Epidermal melanocyte (primary cell): ENCODE results near the gene GABBR2.

Experiments
- DNase-seq: peaks from one replicate; pipeline ENCODE4 v3.0.0; 2011; ENCODE audit warnings: low spot score; ENCODE audit not compliant: insufficient read length

The GABBR2 gene

DNA sequence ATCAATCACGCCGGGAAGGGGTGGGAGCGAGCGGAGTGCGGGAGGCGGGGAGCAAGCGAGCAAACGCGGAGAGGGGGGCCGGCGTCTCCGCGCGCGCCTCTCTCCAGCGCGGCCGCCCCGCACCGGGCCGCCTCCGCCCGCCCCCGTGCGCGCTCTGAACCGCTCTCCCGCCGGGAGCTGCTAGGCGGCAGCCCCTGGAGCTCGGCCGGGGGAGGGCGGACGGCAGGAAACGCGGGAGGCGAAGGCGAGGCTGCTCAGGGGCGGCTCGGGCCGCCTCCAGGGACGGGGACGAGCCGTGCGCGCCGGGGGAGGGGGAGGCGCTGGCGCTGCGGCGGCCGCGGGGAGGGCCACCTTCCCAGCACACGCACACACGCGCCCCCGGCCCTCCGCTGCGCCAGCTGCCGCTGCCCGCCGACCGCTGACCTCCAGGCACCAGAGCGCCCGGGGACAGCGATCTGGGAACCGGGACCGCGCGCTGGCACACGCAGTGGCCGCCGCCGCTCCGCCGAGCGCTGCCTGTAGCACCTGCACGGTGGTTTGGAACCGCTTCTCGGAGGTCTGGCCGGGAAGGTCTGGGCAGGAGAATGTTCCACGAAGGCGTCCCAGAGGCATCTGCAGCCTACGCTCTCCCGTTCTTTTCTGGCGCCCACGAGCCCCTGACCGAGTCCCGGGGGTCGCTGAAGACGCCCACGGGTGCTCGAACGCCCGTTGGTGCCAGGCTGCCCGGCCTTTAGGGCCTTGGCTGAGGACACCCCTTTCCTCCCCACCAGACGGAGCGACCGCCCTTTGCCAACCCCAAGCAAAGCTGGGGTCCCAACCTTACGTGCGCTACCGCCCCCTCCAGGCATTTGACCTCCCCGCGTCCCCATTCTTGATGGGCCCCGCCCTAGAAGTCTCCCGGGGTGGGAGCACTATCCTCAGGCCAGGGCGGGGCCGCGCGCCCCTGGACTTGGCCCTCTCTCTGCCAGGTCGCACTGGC lies at the start of gene GABBR2:
Gene GABBR2 (minus strand): TSS at position 3 of the 979 bp plus-strand sequence. CDS start 198 bp downstream, outside the sequence.
- no peak for DNase-seq

- DNase-seq, result no peak
These were observed 46.4 kb upstream of the GABBR2 start for GRCh38 chr9:98755006-98755618.

GRCh38 chr9:98751210-98751609 lies 42.5 kb upstream of the GABBR2 start:
- no peak for DNase-seq

- DNase-seq, result no peak
These were observed 41.8 kb upstream of the GABBR2 start for GRCh38 chr9:98750364-98751060.

DNA sequence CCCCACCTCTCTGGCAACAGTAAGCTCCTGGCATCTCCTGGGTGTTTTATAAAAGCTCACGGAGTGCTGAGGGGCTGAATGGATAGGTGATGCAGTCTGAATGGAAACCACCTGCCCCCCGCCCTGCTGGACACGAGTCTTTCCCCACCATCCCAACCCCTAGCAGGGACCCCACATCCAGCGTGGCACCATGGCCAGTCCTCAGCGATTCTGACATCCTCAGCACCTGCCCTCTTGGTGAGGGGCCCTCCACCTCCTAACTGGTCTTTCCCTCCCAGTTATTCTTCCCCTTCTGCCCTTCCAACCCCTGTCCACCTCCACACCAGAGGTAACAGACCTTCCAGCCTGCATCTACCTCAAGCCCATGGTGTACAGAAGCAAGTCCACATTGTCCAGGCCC lies 38.7 kb upstream of the GABBR2 start:
- DNase-seq, result no peak

DNA sequence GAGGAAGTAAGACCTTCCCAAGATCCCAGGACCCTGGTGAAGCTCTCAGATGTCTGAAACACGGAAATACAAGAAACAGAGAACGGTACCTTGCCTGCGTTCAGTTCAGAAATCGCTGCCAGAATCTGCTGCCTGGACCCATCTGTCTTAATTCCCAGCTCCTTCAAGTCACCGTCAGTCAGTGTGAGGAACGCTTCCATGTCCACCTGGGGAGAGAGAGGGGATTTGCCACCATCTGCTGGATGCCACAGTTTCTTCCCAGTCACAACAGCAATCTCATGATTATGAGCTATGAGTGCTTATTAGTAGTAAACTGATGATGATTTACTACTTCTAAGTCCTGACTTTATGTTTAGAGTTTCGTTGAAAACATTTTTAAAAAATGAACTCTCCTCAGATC lies 36.7 kb upstream of the GABBR2 start:
- no peak for DNase-seq

DNA sequence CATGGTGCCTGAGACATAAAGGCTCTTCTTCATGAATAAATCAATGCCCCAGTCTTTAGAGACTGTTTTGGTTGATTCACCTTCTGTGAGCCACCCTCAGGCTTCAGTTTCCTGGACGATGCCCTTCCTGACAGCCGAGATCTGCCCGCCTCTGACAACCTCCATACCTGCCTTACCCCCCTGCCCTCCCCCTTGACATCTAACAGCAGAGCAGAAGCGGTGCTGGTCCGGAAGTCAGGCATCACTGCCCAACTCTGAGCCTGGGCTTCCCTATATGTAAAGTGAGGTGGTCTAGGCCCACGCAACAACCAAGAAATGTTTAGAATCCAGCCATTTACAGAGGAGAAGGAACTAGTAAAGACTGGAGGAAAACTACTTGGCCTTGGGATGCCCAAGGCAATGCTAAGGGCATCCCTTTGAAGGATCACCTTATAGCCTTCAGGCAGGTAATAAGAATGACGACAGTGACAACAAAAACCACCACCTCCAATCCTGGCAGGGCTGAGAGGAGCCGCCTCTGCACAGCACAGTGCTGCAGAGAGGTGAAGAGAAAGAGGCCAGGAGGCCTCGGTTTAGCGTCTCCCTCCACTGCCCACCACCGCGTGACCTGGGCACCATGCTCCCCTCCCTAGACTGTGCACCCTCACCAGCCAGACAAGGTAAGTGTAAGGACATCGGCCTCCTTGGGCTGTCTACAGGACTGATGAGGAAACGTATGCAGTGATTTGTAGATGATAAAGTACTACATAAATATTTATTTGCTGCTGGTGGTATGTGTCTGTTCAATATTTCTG lies 35.3 kb upstream of the GABBR2 start:
- no peak for DNase-seq

- DNase-seq, result no peak
These were observed 34.6 kb upstream of the GABBR2 start for GRCh38 chr9:98743329-98743728.

GRCh38 chr9:98742325-98743280 lies 33.9 kb upstream of the GABBR2 start:
- no peak for DNase-seq

DNA sequence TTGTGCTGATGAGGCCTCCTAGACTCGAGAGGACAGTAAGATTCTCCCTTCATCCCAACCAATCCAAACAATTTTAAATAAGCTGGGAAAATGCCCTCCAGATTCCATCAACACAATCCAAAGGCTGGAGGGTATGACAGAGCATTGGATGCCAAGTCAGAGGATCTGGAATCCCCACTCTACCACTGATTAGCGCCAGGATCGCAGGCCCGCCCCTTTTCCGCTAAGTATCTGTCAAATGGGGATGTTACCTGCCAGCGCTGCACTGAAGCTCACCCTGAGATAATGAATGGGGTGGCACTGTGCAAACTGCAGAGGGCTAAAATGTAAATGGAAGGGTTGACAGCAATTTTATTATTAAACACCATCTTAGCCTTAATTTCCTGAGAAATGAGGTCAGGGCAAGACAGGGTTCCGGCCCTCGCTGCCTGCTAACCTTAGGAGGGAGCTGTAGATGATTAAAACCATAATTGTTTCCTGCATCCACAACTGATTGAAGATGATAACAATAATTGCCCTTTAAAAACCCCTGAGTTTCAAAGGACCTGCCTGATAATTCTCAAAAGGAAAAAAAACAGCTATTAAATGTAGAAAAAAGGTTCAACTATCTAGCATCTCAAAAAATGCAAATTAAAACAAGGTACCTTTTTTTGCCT lies 31.6 kb upstream of the GABBR2 start:
- DNase-seq, result no peak

- DNase-seq, result no peak
These were observed 30.0 kb upstream of the GABBR2 start for GRCh38 chr9:98738741-98739140.

GRCh38 chr9:98736226-98736625 lies 27.5 kb upstream of the GABBR2 start:
- no peak for DNase-seq

GRCh38 chr9:98732801-98733200 lies 24.1 kb upstream of the GABBR2 start:
- DNase-seq, result no peak

GRCh38 chr9:98732091-98732490 lies 23.4 kb upstream of the GABBR2 start:
- DNase-seq, result no peak

DNA sequence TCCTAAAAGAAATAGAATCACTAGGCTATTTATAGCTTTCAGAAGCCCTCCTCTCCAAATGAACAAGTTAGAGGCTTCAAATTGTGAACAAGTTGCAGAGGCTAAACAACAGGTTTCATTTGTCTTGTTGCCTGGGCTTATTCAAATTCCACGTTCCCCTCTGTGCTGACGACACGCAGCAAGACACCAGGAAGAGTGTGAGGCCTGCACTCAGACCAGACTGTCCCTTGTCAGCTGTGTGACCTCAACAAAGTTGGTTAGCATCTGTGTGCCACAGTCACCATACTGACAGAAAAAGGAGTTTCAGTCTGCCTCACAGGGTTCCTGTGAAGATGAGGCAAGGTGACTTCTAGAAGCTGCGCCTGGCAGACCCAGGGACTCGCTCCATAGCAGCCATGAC lies 22.1 kb upstream of the GABBR2 start:
- no peak for DNase-seq

DNA sequence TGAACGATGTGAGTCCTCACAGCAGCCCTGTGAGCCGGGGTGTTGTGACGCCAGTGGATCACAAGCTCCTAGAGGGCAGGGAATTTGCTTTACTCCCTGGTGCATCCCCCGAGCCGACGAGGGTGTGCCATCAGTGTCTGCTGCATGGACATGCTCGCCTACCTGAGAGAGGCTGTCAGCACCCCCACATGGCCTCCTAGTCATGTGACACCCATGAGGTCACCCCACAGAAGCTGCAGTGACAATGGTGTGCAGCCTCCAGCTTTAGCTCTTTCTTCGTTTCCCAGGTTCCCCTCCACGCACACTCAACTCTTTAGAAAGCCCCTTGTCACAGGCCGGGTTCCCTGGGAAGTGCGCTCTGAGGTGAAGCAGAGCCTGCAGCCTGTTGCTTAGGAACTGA lies 19.8 kb upstream of the GABBR2 start:
- no peak for DNase-seq

GRCh38 chr9:98727428-98727827 lies 18.7 kb upstream of the GABBR2 start:
- DNase-seq, result no peak

DNA sequence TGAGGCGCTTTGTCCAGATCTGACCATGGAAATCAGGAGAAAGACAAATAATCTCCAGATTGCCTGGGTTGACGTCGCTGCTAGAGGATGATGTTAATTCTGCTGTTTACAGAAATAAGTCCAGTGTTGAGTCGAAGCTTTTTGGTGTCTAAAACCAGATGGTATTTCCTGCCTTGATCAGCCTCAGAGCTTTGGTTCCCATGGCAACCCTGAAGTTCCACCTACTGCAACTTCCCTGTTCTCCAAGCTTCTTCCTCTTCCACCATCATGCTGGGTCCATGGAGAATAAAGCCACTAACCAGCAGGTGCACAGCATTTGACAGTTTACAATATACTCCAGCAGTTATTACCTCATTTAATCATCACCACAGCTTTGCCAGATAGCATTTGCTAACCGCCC lies 18.0 kb upstream of the GABBR2 start:
- DNase-seq, result no peak

GRCh38 chr9:98724810-98725530 lies 16.2 kb upstream of the GABBR2 start:
- no peak for DNase-seq
